IPS-18c (cell line): ENCODE data around the gene SMIM8.
"Not testable (repeated sequence)": the region's sequence is repeated elsewhere in the genome, so short reads cannot be mapped to it uniquely, and the experiment has no call there.

Source experiments
- H3K4me3 ChIP-seq: 2 replicates; pipeline ENCODE4 v1.7.0; 2013; ENCODE audit warnings: low read depth, mild to moderate bottlenecking, low read length, moderate library complexity; ENCODE audit not compliant: insufficient read depth
- H3K9me3 ChIP-seq: one replicate; pipeline ENCODE4 v1.6.1; 2013; ENCODE audit warnings: mild to moderate bottlenecking, low read length, moderate library complexity; ENCODE audit not compliant: control insufficient read depth, insufficient read depth

Gene SMIM8, protein sequence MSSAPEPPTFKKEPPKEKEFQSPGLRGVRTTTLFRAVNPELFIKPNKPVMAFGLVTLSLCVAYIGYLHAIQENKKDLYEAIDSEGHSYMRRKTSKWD

DNA sequence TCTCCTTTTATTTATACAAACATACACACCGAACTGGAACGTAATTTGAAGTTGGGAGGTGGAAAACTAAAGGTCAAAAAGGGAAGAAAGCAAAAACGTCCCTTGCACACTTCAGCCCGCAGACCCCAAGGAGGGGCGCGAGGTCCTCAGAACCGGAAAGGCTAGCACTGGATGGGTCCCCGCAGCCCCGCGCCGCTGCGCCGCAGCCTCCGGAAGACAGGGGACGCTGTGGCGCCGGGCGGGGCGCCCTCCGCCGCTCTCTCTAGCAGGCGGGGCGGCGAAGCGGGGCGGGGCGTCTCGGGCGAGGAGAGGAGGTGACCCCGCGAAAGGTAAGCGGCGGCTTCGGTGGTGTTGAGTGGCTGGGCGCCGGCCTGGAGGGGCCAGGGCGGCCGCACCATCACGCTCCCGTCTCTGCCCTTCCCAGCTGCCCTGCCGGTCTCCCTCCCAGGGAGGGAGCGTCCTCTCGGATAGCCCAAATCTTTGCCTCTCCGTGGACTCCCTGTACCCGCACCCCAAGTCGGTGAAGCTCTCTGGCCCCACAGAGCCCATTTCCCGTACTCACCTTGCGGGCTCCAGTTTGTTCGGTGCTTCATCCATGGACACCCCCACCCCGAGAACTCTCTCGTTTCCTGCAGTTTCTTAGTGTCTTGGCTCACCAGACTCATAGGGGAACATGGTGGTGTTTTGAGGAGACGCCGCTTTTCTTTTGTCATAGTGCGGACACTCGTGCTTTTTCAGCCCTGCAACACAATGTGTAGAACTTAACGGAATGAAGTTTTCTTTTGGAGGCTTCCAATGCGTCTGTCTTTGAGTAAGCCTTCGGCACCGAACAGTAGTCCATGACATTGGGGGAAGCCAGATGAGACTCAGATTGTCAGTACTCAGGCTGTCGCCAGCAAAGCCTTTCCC, at the start of gene SMIM8:
TSS of gene SMIM8 (plus strand) at position 285 of the 909 bp plus-strand sequence. CDS start 14,444 bp downstream, outside the sequence.
- Histone ChIP-seq H3K9me3 (no peaks in the 10 kb centered on the region), H3K4me3 (peak within 1 kb of the TSS; percentile 97)

DNA sequence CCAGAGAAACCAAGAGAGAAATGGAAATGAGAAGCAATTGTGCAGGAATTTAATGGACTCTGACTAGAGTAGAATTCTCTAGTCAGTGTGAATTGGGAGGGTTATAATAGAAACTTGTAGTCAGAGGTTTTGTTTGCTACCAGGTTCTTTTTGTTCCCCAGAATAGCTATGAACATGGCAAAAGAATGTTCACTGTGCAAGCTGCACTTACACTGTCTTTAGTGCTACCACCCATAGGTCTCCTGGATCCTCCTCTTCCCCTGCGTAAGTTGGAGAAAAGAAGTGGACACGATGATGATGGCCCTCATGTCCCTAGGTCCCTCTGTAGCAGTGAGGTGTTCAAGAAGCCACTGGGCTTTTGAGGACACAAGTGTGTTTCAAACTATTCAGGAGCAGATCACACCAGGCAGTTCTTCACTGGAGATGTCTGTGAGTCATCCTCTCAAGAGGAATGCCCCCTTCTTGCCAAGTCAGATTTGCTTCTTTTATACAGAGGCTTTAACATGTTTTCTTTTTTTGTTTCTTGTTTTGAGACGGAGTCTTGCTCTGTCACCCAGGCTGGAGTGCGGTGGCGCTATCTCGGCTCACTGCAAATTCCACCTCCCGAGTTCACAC, 47.6 kb upstream of the SMIM8 start:
- H3K4me3 ChIP-seq: no peak overlapping the region
- H3K9me3 ChIP-seq: peaks cover 3% of the 10 kb centered on the region

DNA sequence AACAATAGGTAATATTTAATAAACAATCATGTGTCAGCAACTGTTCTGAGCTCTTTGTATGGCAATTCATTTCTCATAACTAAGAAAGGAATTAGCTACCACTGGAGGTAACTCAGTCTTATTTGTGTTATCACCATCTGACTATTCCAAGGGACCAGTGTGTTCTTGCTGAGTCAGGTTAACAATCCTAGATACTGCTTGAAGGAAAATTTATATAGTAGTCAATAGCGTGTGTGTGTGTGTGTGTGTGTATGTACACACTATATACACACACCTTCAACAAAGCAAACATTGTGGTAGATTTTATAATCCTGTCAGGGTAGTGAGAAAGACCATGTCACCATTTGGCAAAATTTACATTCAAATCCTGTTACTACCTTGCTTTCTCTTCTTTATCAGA, 45.8 kb upstream of the SMIM8 start:
- Histone ChIP-seq H3K4me3 (no peak overlapping the region), H3K9me3 (peaks cover 2% of the 10 kb centered on the region)

DNA sequence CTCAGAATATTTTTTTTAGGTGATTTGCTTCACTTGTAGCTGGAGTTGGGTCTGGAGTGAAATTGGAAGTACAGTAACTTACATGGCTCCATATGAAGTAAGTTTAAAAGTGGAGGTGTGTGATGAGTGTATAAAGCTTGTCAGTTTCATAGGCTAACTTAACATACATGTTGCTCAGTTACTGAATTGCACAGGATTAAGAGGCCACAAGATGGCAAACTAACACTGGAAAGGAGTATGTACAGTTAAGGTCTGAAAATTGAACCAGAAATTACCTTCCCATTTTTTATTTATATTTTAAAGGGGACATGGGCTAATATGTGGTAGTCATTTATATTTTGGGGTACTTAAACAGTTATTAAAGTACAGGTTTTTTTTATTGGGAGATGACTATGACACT, 45.3 kb upstream of the SMIM8 start:
- H3K9me3 ChIP-seq: no peaks in the 10 kb centered on the region
- no peak overlapping the region for H3K4me3 ChIP-seq

DNA sequence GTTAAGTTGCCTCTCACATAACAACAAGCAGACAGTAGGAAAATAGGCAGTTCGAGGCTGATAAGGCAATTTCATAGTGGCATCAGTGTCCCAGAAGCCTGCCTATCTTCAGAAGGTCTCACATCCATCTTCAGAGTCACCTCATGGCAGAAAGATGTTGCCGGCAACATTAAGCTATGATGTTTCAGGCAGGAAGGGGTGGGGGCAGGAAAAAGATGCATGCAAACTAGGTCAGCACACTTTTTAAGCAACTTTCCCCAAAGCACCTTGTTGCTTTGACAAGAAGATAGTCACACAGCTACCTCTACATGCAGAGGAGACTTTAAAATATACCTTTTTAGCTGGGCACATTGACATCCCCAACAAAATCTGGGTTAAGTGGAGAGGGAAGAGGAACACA, 43.2 kb upstream of the SMIM8 start:
- Histone ChIP-seq H3K4me3 (no peak overlapping the region), H3K9me3 (no peaks in the 10 kb centered on the region)

DNA sequence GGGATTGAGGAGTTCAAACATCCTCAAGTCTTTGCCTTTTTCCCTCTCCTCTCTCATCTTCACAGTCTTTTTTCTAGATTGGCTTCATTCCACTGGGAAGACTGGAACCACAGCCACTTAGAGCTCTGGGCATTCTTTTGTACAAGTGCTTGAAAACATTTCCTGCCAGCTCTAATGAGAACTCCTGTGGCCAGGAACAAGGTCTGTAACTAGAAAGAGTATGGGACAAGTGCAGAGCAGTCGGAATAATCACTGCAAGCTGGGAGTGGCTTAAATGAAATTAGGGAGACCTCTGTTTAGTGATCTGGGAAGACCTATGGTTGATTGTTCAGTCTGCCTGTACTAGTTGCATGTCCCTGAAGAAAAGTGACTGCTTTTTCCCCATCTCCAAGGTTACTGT, 41.0 kb upstream of the SMIM8 start:
- H3K9me3 ChIP-seq: no peaks in the 10 kb centered on the region
- H3K4me3 ChIP-seq: no peak overlapping the region

DNA sequence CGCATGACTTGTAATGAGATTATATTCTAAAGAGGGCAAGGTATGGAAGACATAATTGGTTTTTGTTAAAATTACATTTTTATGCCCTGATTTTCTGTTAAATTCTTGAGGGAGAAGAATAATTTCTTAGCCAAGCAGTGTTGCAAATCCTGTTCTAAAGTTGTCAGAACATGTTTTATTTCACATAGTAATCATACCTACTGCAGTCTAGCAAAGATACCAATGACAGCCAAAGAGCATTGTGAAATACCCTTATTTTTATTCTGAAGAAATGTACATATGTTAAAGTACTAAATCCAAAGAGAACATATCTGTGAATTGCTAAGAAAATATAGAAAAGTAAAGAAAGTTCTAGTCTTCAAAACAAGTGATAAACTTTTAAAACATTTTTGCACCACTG, 39.6 kb upstream of the SMIM8 start:
- Histone ChIP-seq H3K4me3 (no peak overlapping the region), H3K9me3 (no peaks in the 10 kb centered on the region)

DNA sequence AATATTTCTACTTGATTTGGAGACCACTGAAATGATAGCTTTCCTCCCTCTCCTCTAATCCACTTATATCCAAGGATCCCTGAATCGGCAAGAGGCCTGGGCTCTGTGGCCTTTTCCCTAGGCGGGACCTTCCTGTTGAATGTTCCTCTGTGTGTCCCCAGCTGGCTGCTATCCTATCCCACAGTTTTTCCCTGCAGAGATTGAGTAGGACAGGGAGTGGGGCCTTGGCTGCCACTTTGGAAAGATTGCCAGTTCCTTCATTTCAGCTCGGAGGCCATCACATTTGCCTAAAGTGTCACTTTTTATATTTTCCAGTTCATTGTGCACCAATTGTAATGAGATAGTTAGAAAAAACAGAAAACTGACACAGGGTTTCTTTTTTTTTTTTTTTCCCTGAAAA, 38.9 kb upstream of the SMIM8 start:
- H3K9me3 ChIP-seq: no peaks in the 10 kb centered on the region
- no peak overlapping the region for H3K4me3 ChIP-seq

DNA sequence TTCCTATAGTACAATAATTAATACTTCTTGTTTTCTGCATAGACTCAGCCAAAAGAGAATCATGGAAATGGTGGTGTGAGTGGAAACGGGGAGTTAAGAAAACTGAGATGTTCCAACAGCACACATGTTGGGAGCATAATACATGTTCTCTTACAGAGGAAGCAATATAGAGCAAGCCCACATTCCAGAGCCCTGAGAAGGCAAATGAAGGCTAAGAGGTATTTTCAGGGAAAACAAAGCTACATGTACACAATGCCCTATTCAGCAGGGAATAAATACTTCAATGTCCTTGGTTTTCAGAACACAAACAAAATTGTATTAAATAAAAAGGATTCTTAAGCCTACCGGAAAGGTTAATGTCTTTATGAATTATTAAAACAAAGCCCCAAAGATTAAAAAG, 35.1 kb upstream of the SMIM8 start:
- H3K4me3 ChIP-seq: no peak overlapping the region
- H3K9me3 ChIP-seq: no peaks in the 10 kb centered on the region

DNA sequence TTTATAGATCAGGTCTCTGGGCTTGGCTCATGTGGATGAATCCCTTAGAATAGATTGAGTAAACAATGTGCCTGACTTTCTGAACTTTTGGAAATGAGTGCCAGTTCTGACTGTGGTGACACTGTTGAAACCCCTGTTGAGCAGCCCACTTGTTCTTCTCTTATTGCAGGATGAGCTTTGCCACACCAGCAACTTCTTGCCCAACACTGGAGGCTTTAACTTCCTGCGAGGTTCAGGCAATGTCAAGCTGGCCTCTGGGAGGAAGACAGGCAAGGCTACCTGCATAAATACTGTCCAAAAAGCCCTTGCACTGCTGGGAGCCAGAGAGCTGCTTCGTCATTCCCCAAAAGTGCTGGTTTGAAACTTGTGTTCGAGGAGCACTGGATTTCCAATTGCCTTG, 32.8 kb upstream of the SMIM8 start:
- Histone ChIP-seq H3K4me3 (no peak overlapping the region), H3K9me3 (no peaks in the 10 kb centered on the region)

DNA sequence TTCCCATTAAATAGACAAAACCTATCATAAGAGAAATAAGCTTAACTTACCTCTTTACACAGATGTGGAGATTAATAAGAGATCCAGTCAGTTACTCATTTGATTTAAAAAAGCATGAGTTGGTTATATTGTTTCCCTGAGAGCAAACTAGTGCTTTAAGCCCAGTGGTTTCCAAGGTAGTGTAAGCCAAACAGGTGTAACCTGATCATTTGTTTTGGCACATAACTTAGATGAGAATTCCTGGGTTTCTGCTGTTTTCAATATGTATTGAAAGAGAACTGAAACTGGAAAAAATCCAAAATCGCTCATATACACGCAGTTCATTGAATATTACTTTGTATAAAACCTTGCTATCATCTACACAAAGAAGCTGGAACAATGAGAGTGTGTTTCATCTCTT, 30.5 kb upstream of the SMIM8 start:
- no peak overlapping the region for H3K4me3 ChIP-seq
- H3K9me3 ChIP-seq: peaks cover 1% of the 10 kb centered on the region

DNA sequence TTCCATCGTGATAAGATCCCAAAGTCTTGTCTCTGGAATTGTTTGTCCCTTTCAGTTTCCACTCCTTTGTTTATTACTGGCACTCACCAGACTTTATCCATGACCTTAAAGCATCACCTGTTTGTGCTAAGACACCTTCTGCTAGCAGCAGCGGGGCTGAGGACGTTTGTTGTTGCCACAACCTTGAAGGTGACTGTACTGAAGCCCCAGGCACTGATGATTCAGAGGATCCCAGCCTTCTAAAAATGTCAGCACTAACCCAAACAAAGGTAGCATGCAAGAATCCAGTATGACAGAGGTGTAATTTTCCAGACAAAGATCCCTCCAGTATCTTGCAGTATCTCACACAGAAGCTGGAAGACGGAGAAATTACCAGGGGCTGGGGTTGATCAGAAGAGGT, 28.9 kb upstream of the SMIM8 start:
- peaks cover 2% of the 10 kb centered on the region for H3K9me3 ChIP-seq
- no peak overlapping the region for H3K4me3 ChIP-seq

DNA sequence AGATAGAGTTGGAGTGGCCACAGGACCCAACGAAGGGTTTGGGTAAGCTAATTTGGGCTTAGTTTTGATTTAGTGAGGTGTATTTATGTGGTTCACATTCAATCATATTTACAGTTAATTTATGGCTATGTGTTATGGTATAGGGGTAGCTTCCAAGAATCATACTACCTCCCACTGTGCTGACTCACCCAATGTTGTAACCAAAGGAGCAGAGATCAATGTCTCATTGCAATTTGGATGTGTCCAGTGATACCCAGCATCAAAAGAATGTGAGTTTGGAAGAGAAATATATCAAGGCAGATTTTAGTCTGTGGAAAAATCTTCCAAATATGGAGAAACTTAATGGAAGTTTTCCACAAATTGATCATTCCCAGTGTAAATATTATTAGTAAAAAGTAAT, 25.3 kb upstream of the SMIM8 start:
- H3K4me3 ChIP-seq: no peak overlapping the region
- peaks cover 2% of the 10 kb centered on the region for H3K9me3 ChIP-seq

DNA sequence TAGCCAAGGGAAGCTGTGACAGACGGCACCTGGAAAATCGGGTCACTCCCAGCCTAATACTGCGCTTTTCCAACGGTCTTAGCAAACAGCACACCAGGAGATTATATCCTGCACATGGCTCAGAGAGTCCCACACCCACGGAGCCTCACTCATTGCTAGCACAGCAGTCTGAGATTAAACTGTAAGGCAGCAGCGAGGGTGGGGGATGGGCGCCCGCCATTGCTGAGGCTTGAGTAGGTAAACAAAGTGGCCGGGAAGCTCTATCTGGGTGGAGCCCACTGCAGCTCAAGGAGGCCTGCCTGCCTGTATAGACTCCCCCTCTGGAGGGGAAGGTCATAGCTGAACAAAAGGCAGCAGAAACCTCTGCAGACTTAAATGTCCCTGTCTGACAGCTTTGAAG, 21.1 kb upstream of the SMIM8 start:
- H3K4me3 ChIP-seq, H3K9me3 ChIP-seq: not testable (repeated sequence)

DNA sequence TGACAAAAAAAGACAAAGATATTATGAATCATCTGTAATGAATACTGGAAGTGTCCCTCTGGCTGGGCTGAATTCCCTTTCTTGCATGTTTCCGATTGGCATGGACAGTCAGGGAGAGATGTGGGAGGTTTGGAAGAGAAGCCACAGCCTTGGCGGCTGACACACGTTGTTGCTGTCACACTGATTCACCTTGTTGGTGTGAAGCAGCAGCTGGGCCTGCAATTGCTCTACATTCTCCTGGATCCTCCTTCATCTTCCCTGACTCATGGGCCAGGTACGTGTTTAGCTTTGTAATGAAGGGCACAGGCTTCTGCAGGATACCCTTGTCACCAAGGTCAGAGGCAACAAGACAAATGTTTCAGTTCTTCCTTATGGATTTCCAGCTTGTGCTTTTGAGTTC, 13.4 kb upstream of the SMIM8 start:
- no peak overlapping the region for H3K4me3 ChIP-seq
- peaks cover 2% of the 10 kb centered on the region for H3K9me3 ChIP-seq

DNA sequence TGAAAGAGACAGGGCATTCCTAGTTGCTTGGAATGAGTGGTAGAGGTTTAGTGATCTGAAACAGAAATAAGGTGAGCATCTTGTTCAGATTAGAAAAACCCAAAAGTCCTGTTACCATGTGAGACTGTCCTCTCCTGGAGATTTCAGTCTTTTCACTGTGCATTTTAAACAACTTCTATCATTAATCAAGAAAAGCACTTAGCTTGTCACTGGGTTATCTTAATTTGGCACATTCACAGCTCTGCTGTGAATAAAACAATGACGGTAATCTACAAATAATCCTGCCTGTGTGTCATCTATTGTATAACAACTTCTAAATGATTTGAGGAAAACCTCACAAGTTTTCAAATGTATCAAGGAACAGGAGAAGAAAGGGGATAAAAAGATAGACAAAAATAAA, 9.5 kb upstream of the SMIM8 start:
- Histone ChIP-seq H3K9me3 (no peaks in the 10 kb centered on the region), H3K4me3 (no peak overlapping the region)

DNA sequence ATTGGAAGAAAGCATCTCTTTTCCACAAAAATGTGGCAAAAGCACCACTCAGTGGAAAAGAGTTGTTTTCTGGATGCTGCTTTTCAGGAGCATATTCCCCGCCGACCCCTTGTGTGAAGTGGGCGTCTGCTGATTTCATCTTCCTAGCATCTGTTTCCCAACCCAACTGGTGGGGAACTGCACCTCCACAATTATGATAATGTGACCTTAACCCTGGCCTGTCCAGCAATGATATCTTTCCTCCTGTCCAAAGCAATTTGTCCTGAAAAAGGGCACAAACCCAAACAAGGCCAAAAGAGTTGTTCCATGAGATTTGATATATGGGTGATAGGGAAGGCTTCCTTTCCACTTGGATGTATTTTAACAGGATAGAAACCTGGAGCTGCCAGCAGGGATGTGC, 7.3 kb upstream of the SMIM8 start:
- Histone ChIP-seq H3K4me3 (no peak overlapping the region), H3K9me3 (no peaks in the 10 kb centered on the region)

DNA sequence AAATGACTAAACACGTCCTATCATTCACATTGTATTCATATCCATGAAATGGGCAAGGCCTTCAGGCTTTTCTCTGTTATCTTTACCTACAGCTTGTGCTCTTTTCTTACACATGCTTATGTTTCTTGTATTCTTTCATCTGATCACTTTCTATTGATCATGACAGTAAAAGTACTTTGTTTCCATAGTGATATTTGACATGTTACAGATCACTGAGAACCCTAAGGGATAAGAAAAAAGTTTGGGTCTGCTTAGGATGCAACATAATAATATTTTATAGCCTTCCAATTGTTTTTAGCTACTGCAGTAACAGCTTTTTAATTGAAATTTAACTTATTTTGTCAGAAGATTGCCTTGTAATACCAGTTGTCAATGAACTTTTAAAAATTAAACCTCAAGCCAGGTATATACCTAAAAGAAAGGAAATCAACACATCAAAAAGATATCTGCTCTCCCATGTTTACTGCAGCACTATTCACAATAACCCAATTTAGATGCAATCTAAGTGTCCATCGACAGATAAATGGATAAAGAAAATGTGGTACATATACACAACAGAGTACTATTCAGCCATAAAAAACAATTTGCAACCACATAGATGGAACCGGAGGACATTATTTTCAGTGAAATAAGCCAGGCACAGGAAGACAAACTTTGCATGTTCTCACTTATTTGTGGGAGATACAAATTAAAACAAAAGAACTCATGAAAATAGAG, 3.0 kb upstream of the SMIM8 start:
- no peaks in the 10 kb centered on the region for H3K9me3 ChIP-seq
- H3K4me3 ChIP-seq: no peak overlapping the region
